HepG2 (cell line): Measurements from ENCODE around the gene DPP6. TPM values are rescaled to one million over a fixed set of nuclear protein-coding genes. Genes with fewer than 3 reads are reported as not detected.

Source experiments
- CEBPG ChIP-seq: IDR thresholded peaks from 2 replicates; pipeline ENCODE4 v1.6.1; 2016
- DBP ChIP-seq: sonication (generic); formaldehyde crosslinking; IDR thresholded peaks from 2 replicates; pipeline ENCODE4 v1.4.0; 2020; ENCODE audit warnings: missing genetic modification reagents; ENCODE audit errors: not compliant biosample characterization
- EP300 ChIP-seq, 3 experiments: sonication (generic) in 1 of 3; formaldehyde crosslinking in 1 of 3; IDR thresholded peaks; 2 replicates each; pipeline versions ENCODE4 v1.5.1 to v1.6.1; 2011 to 2020; ENCODE audit warnings: low read depth in 2 of 3, low read length in 2 of 3, borderline replicate concordance in 1 of 3, improper control_type of control experiment in 1 of 3, mild to moderate bottlenecking in 1 of 3, missing genetic modification reagents in 1 of 3, moderate library complexity in 1 of 3
- ERF ChIP-seq: IDR thresholded peaks from 2 replicates; pipeline ENCODE4 v1.6.1; 2018; ENCODE audit warnings: missing biosample characterization, missing genetic modification reagents
- FOXK1 ChIP-seq: sonication (generic); formaldehyde crosslinking; IDR thresholded peaks from 2 replicates; pipeline ENCODE4 v1.4.0; 2020; ENCODE audit warnings: low read depth, missing genetic modification reagents, borderline replicate concordance
- GPN1 ChIP-seq: sonication (generic); formaldehyde crosslinking; IDR thresholded peaks from 2 replicates; pipeline ENCODE4 v1.5.1; 2020; ENCODE audit warnings: missing genetic modification reagents, borderline replicate concordance
- HOXA7 ChIP-seq: sonication (generic); formaldehyde crosslinking; IDR thresholded peaks from 2 replicates; pipeline ENCODE4 v1.8.1; 2022; ENCODE audit warnings: mild to moderate bottlenecking, missing genetic modification reagents, moderate library complexity
- RAD21 ChIP-seq: fragments of 450-650 bp; formaldehyde crosslinking; IDR thresholded peaks from 2 replicates; pipeline ENCODE4 v1.5.0; 2020; ENCODE audit warnings: mild to moderate bottlenecking
- SP2 ChIP-seq: sonication (generic); formaldehyde crosslinking; IDR thresholded peaks from 2 replicates; pipeline ENCODE4 v1.5.1; 2020; ENCODE audit warnings: mild to moderate bottlenecking, missing genetic modification reagents
- TIGD3 ChIP-seq: sonication (generic); formaldehyde crosslinking; IDR thresholded peaks from 2 replicates; pipeline ENCODE4 v1.5.1; 2020; ENCODE audit warnings: mild to moderate bottlenecking, missing genetic modification reagents, borderline replicate concordance
- ZBTB7A ChIP-seq: sonication (generic); formaldehyde crosslinking; IDR thresholded peaks from 2 replicates; pipeline ENCODE4 v1.8.0; 2022; ENCODE audit warnings: mild to moderate bottlenecking, missing genetic modification reagents
- ZC3H4 ChIP-seq: sonication (generic); formaldehyde crosslinking; IDR thresholded peaks from 2 replicates; pipeline ENCODE4 v1.4.0; 2020; ENCODE audit warnings: missing genetic modification reagents, borderline replicate concordance
- ZMYM3 ChIP-seq: sonication (generic); formaldehyde crosslinking; IDR thresholded peaks from 2 replicates; pipeline ENCODE4 v1.5.1; 2020; ENCODE audit warnings: mild to moderate bottlenecking, missing genetic modification reagents
- ZNF318 ChIP-seq: sonication (generic); formaldehyde crosslinking; IDR thresholded peaks from 2 replicates; pipeline ENCODE4 v1.4.0; 2020; ENCODE audit warnings: mild to moderate bottlenecking, missing genetic modification reagents
- ZNF350 ChIP-seq: sonication (generic); formaldehyde crosslinking; IDR thresholded peaks from 2 replicates; pipeline ENCODE4 v1.4.0; 2020; ENCODE audit warnings: mild to moderate bottlenecking, low read depth, missing genetic modification reagents, borderline replicate concordance
- ZNF550 ChIP-seq: sonication (generic); formaldehyde crosslinking; IDR thresholded peaks from 2 replicates; pipeline ENCODE4 v1.4.0; 2020; ENCODE audit warnings: mild to moderate bottlenecking, missing genetic modification reagents, borderline replicate concordance
- ZNF639 ChIP-seq: conservative IDR thresholded peaks from 2 replicates; pipeline ENCODE4 v1.6.1; 2018; ENCODE audit warnings: missing genetic modification reagents
- ZNF879 ChIP-seq: sonication (generic); formaldehyde crosslinking; IDR thresholded peaks from 2 replicates; pipeline ENCODE4 v1.8.1; 2023; ENCODE audit warnings: missing genetic modification reagents
- ZSCAN30 ChIP-seq: sonication (generic); formaldehyde crosslinking; IDR thresholded peaks from 2 replicates; pipeline ENCODE4 v1.5.0; 2020; ENCODE audit warnings: mild to moderate bottlenecking, missing genetic modification reagents
- polyA plus RNA-seq, 8 experiments: library from polyadenylated mRNA; depleted of rRNA in 3 of 8; stranded (reverse) in 7 of 8; unstranded in 1 of 8; fragments of >200 nt; fragmentation: Illumina TruSeq in 4 of 8; extraction: Trizol in 4 of 8; gene quantifications; 2 replicates each; pipeline versions ENCODE4 v1.2.1 to v1.2.3, GENCODE V29; 2011 to 2016; ENCODE audit warnings: low read depth in 4 of 8, missing spikeins in 1 of 8, mixed read lengths in 1 of 8; ENCODE audit not compliant: insufficient read depth in 1 of 8
- total RNA-seq, 5 experiments: library from RNA; depleted of rRNA; stranded (reverse); fragments of >200 nt; fragmentation: Illumina TruSeq; extraction: Trizol; gene quantifications; 2 replicates each; pipeline ENCODE4 v1.2.3, GENCODE V29; 2016; ENCODE audit warnings: low read depth in 1 of 5

Gene DPP6
- total and polyA plus RNA-seq, 2 of the 13 experiments (the other 11 are each of a cell fraction or from before 2014, with no cell fraction given) = not detected

- TF ChIP-seq EP300 (IDR thresholded peaks at IDR 0.05; ENCODE audit: low read depth in 2 of 2, low read length in 2 of 2) (no peak), EP300 (CRISPR knock-in tag; IDR thresholded peaks at IDR 0.05; ENCODE audit: borderline replicate concordance) (no peak), ZNF550 (no peak), ZNF639 (CRISPR knock-in tag) (no peak), ZMYM3 (CRISPR knock-in tag) (no peak), ZBTB7A (no peak), HOXA7 (CRISPR knock-in tag) (no peak), CEBPG (CRISPR knock-in tag) (peak; percentile 73), ZNF350 (CRISPR knock-in tag) (no peak), SP2 (CRISPR knock-in tag) (no peak), ZSCAN30 (no peak), DBP (CRISPR knock-in tag) (no peak), GPN1 (CRISPR knock-in tag) (no peak), ERF (CRISPR knock-in tag) (no peak), FOXK1 (no peak), ZNF879 (CRISPR knock-in tag) (no peak), RAD21 (CRISPR knock-in tag) (peak; percentile 54), ZC3H4 (no peak), TIGD3 (CRISPR knock-in tag) (no peak), ZNF318 (CRISPR knock-in tag) (no peak)
Observed at GRCh38 chr7:154927624-154928125, 875.5 kb downstream of the DPP6 start (continued).
